NCI-H2196 (cell line): ENCODE data around the gene GREB1.
A peak's percentile ranks its signal among the peaks of the same experiment; 100 is the strongest.
"Not testable (repeated sequence)": the region's sequence is repeated elsewhere in the genome, so short reads cannot be mapped to it uniquely, and the experiment has no call there.

Experiments
- DNase-seq: peaks from one replicate; lab custom pipeline; 2025; ENCODE audit not compliant: unreplicated experiment; lab: John Stamatoyannopoulos, UW

Gene GREB1

GRCh38 chr2:11658208-11659114 is 124.6 kb downstream of the GREB1 start:
- no peak for DNase-seq

DNA sequence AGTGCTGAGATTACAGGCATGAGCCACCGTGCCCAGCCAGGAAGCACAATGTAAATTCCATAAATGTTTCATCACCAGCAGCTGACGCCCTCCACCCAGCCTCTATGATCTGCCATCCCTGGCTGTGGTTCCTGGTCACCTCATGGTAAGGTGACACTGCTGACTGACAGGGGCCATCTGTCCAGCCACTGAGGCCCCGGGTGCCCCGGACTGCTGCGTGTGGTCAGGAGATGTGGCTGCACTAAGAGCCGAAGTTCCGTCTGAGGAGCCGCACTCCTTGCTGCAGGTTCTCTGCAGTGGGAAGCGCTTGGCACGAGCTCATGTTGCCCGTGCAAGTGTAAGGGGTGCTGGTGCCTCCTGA is 125.2 kb downstream of the GREB1 start:
- no peak for DNase-seq

DNA sequence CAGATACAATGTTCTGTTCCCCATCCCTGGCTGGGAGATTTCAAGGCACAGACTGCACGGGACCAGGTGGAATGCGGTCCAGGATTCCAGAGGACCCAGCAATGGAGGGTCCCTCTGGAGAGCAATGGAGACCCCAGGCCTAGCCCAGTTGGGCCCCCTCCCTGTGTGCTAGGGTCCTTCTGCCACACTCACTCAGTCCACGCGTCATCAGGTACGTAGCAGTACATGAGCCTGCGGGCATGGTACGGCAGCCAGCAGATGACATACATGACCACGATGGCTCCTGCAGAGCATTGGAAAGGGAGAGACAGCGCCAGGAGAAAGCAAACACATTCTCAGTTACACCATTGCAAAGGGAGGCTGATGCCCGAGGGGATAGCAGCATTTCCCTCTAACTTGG is 126.0 kb downstream of the GREB1 start:
- DNase-seq: no peak

DNA sequence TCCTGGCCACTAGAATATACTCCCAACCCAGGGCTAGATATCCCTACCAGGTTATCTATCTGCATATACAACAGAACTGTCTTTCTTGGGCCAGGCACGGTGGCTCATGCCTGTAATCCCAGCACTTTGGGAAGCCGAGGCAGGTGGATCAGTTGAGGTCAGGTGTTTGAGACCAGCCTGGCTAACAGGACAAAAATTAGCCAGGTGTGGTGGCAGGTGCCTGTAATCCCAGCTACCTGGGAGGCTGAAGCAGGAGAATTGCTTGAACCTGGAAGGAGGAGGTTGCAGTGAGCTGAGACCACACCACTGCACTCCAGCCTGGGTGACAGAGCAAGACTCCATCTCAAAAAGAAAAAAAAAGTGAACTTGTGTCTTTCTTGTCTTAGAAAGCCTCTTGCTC is 126.6 kb downstream of the GREB1 start:
- DNase-seq: not testable (repeated sequence)

- DNase-seq: no peak
Observed at GRCh38 chr2:11661891-11662435, 128.1 kb downstream of the GREB1 start.

- DNase-seq: no peak
Observed at GRCh38 chr2:11662882-11663281, 129.0 kb downstream of the GREB1 start.

- no peak for DNase-seq
Observed at GRCh38 chr2:11663427-11663826, 129.6 kb downstream of the GREB1 start.

GRCh38 chr2:11665028-11665427 is 131.2 kb downstream of the GREB1 start:
- DNase-seq: no peak

- DNase-seq: no peak
Observed at GRCh38 chr2:11665510-11666362, 131.9 kb downstream of the GREB1 start.

DNA sequence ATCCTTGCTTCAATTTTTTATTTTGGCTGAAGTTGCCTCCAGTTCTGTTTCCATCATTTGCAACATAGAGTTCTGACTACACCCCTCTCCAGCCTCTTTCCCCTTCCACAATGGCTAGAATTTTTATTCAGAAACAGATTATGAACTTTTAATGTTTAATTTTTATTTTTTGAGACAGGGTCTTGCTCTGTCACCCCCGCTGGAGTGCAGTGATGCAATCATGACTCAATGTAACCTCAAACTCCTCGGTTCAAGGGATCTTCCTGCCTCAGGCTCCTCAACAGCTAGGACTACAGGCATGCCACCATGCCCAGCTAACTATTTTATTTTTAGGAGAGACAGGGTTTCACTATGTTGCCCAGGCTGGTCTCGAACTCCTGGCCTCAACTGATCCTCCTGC is 133.3 kb downstream of the GREB1 start:
- DNase-seq: no peak

- no peak for DNase-seq
Observed at GRCh38 chr2:11667866-11668637, 134.2 kb downstream of the GREB1 start.

DNA sequence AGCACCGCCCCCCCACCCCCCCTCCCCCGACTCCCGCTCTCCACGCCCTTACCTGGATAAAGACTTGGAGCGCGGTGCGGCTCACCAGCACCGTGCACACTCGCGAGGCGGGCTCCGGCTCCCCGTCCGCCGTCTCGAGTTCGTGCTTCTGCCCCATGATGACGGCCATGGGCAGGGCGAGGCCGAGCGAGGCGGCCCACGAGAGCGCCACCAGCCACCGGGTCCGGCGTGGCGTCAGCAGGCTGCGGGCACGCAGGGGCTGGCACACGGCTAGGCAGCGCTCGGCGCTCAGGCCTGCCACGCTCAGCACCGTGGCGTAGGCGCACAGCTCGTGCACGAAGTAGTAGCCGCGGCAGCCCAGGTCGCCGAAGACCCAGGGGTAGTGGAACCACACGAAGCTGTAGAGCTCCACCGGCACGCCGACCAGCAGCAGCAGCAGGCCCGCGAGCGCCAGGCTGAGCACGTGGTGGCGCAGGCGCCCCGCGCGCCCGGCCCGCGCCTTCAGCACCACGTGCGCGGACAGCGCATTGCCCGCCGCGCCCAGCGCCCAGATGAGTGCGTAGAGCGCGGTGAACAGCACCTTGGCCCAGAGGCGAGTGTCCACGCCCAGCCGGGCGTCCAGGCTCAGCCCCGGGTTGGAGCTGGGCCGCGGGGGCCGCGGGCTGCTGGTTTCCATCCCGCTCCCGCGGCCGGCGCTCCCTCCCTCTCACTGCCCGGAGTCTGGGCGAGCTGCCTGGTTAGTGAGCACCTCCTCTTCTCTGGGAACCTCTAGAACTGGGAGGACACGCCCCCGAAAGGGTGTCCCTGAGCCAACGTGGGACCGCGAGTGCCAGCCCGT is 135.8 kb downstream of the GREB1 start, which contains the start of gene NTSR2:
Gene NTSR2, minus strand, starts transcription at position 742 of the 838 bp plus-strand sequence. Its CDS starts 66 bp downstream, at position 676.
- DNase-seq: no peak

DNA sequence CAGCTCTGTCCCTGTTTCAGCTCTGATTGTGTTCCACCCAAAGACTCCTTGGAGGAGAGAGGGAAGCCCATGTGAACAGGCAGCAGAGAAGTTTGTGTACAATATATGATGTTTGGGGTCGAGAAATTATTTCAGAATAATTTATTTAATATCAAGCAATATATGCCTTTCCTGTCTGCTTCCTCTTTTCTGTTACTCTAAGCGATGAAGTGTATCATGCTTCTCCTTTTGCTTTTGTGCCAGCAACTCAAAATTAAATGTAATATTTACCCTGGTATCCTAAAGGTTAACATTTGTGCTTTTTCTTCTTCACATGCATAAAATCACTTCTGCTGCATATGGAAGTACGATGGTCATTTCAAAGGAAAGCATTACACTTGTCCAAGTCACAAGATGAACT is 138.6 kb downstream of the GREB1 start:
- no peak for DNase-seq

- DNase-seq: no peak
Observed at GRCh38 chr2:11674983-11675382, 141.1 kb downstream of the GREB1 start.

DNA sequence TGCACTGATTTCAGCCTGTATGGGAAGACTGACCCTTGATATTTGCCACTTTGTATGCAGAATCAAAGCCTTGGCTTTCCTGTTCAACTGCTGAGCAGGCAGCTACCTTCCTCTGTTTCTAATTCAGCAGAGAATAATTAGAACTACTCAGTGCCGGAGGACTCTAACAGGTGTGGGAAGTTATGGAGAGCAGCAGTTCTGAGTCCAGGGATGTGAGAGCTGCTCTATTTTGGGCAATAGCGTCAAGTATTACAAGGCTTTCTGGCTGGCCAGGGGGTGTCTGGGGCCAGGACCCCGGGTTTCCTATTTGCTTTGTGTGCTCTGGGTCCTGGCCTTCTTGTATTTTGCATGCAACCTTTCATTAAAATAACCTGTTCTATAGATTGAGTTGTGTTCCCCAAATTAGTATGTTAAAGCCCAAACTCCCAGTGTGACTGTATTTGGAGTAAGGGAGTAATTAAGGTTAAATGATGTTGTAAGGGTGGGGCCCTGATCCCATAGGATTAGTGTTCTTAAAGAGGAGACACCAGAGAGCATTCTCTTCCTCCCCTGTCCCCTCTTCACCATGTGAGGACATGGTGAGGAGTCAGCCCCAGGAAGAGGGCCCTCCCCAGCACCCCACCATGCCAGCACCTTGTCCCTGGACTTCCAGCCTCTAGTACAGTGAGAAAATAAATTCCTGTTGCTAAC is 141.7 kb downstream of the GREB1 start:
- DNase-seq: no peak

- DNase-seq: peak; percentile 79
Observed at GRCh38 chr2:11676640-11677039, 142.8 kb downstream of the GREB1 start.

DNA sequence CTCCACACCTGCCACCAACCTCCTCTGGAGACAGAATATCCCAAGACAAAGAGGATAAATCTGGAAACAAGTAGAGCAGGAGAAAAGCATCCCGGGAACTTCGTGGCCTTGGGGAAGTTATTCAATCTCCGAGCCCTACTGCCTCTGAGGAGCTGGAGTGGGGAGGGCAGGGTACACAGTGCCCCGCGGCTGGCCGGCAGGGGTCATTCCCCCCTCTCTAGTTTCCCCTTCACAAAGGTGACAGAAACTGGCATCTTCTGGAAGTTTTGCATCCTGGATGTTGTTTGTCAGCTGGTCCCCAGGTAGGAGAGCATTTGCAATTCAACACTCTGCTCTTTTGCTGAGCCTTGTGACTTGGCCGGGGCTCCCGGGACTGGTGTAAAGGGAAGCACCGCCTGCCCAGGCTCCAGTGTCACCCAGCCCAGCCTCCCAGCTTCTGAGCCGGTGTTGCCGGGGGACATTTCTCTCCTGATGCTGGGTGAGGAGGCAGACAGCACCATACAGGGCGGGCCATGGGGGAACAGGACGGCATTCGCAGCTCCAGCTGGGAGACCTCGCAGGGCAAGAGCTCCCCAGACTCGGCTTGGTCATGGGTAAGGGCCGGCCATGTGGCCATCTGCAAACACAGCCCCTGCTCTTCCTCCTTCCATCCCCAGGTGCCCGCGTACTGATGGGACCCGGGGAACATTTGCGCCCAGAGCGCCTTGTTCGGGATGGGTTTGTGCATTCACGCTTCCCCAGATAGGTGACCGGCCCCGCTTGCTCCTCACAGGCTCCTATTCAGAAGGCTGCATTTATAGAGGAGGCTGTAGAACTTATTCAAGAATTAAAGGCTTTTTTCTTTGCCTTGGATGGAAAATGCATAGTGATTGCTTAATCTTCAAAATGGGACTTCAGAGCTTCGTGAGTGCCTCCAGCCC is 143.6 kb downstream of the GREB1 start:
- DNase-seq: no peak

DNA sequence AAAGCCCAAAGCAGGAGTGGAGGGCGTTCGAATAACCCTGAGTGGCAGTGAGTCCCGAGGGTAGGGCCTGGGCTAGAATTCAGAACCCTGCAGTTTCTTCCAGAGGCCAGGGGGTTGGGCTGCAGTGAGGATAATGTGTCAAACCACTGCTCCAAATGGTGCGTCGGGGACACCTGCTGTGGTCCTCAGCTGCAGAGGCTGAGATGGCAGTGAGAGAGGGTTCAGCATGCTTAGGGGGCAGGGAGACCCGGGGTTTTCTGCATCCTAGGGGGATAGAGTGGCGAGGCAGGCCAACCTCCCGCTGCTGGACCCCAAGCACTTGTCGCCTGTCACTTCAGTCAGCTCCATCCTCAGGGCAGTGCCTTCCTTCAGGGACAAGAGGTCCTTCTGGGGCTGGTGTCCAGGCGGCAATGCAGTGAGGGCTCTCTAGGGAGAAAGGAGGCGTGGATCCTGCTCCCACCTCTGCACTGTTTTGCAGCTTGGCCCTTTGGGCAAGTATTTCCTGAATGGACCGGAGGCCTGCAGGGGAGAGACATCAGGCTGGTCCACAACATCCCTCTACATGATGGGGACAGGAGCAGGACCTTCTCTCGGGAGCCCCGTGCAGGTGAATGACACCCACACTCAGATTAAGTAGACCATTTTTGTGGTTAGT is 144.6 kb downstream of the GREB1 start:
- no peak for DNase-seq
